Stimulated activated memory B cell treated with anti-CD40 and anti-IgM and Interleukin-4, amounts not matched to agents 10 μg/mL and 1 μg/mL and 100 μg/mL, for 72 hours (primary cell): Measurements from ENCODE around the gene PLXDC2.
"Not testable (repeated sequence)": the region's sequence is repeated elsewhere in the genome, so short reads cannot be mapped to it uniquely, and the experiment has no call there.

Experiments
- ATAC-seq: fragments of 150-1000 bp; cut with Tn5 transposase; 2 replicates; pipeline ENCODE4 v1.10.0; 2021
- H3K27ac Mint-ChIP-seq: one replicate; pipeline ENCODE4 v1.8.0; 2022; ENCODE audit warnings: mild to moderate bottlenecking, mixed read lengths
- H3K27me3 Mint-ChIP-seq: one replicate; pipeline ENCODE4 v1.8.0; 2022; ENCODE audit warnings: mixed read lengths
- H3K36me3 Mint-ChIP-seq: one replicate; pipeline ENCODE4 v1.8.0; 2022; ENCODE audit warnings: mixed read lengths
- H3K4me1 Mint-ChIP-seq: one replicate; pipeline ENCODE4 v1.8.0; 2022; ENCODE audit warnings: mixed read lengths
- H3K4me3 Mint-ChIP-seq: one replicate; pipeline ENCODE4 v1.8.0; 2022; ENCODE audit warnings: mild to moderate bottlenecking, moderate library complexity, mixed read lengths
- H3K9me3 Mint-ChIP-seq: one replicate; pipeline ENCODE4 v1.8.0; 2022; ENCODE audit warnings: mixed read lengths

Gene PLXDC2

GRCh38 chr10:20013991-20014750 is 197.9 kb downstream of the PLXDC2 start:
- peaks cover 5% of the 10 kb centered on the region for H3K9me3 Mint-ChIP-seq
- H3K4me1 Mint-ChIP-seq, result no peaks in the 10 kb centered on the region
- H3K36me3 Mint-ChIP-seq, result no peaks in the 10 kb centered on the region
- no peak for ATAC-seq
- H3K4me3 Mint-ChIP-seq, result no peak overlapping the region
- H3K27ac Mint-ChIP-seq, result no peak overlapping the region
- H3K27me3 Mint-ChIP-seq, result no peaks in the 10 kb centered on the region

- ATAC-seq, result no peak
- no peaks in the 10 kb centered on the region for H3K36me3 Mint-ChIP-seq
- H3K27ac Mint-ChIP-seq, result no peak overlapping the region
- H3K4me3 Mint-ChIP-seq, result no peak overlapping the region
- H3K27me3 Mint-ChIP-seq, result no peaks in the 10 kb centered on the region
- no peaks in the 10 kb centered on the region for H3K4me1 Mint-ChIP-seq
- peaks cover 5% of the 10 kb centered on the region for H3K9me3 Mint-ChIP-seq
Observed at GRCh38 chr10:20017961-20018360, 201.7 kb downstream of the PLXDC2 start.

GRCh38 chr10:20020677-20021076 is 204.4 kb downstream of the PLXDC2 start:
- no peak for ATAC-seq
- H3K27me3 Mint-ChIP-seq, result no peaks in the 10 kb centered on the region
- no peaks in the 10 kb centered on the region for H3K4me1 Mint-ChIP-seq
- no peaks in the 10 kb centered on the region for H3K9me3 Mint-ChIP-seq
- H3K4me3 Mint-ChIP-seq, result no peak overlapping the region
- H3K27ac Mint-ChIP-seq, result no peak overlapping the region
- no peaks in the 10 kb centered on the region for H3K36me3 Mint-ChIP-seq

GRCh38 chr10:20029523-20029922 is 213.3 kb downstream of the PLXDC2 start:
- no peaks in the 10 kb centered on the region for H3K4me1 Mint-ChIP-seq
- H3K4me3 Mint-ChIP-seq, result no peak overlapping the region
- no peak for ATAC-seq
- H3K9me3 Mint-ChIP-seq, result peaks cover 3% of the 10 kb centered on the region
- H3K27me3 Mint-ChIP-seq, result no peaks in the 10 kb centered on the region
- no peaks in the 10 kb centered on the region for H3K36me3 Mint-ChIP-seq
- no peak overlapping the region for H3K27ac Mint-ChIP-seq

GRCh38 chr10:20033476-20033875 is 217.2 kb downstream of the PLXDC2 start:
- H3K36me3 Mint-ChIP-seq, result no peaks in the 10 kb centered on the region
- no peaks in the 10 kb centered on the region for H3K27me3 Mint-ChIP-seq
- no peak overlapping the region for H3K4me3 Mint-ChIP-seq
- no peak overlapping the region for H3K27ac Mint-ChIP-seq
- peaks cover 3% of the 10 kb centered on the region for H3K9me3 Mint-ChIP-seq
- ATAC-seq, result no peak
- H3K4me1 Mint-ChIP-seq, result no peaks in the 10 kb centered on the region

- Mint-ChIP-seq H3K36me3 (no peaks in the 10 kb centered on the region), H3K27ac (no peak overlapping the region), H3K9me3 (peaks cover 3% of the 10 kb centered on the region), H3K4me3 (no peak overlapping the region), H3K27me3 (no peaks in the 10 kb centered on the region), H3K4me1 (no peaks in the 10 kb centered on the region)
- no peak for ATAC-seq
Observed at GRCh38 chr10:20034732-20035131, 218.5 kb downstream of the PLXDC2 start.

GRCh38 chr10:20040012-20040411 is 223.8 kb downstream of the PLXDC2 start:
- H3K27ac Mint-ChIP-seq, result no peak overlapping the region
- ATAC-seq, result no peak
- H3K36me3 Mint-ChIP-seq, result no peaks in the 10 kb centered on the region
- H3K4me3 Mint-ChIP-seq, result no peak overlapping the region
- H3K4me1 Mint-ChIP-seq, result no peaks in the 10 kb centered on the region
- H3K9me3 Mint-ChIP-seq, result peaks cover 2% of the 10 kb centered on the region
- no peaks in the 10 kb centered on the region for H3K27me3 Mint-ChIP-seq

GRCh38 chr10:20041931-20042330 is 225.7 kb downstream of the PLXDC2 start:
- Mint-ChIP-seq H3K9me3 (peaks cover 2% of the 10 kb centered on the region), H3K27me3 (no peaks in the 10 kb centered on the region), H3K4me1 (no peaks in the 10 kb centered on the region), H3K27ac (no peak overlapping the region), H3K4me3 (no peak overlapping the region), H3K36me3 (no peaks in the 10 kb centered on the region)
- ATAC-seq, result no peak

GRCh38 chr10:20045100-20045499 is 228.9 kb downstream of the PLXDC2 start:
- not testable (repeated sequence) for H3K27ac Mint-ChIP-seq, H3K4me1 Mint-ChIP-seq, H3K4me3 Mint-ChIP-seq, H3K36me3 Mint-ChIP-seq, H3K27me3 Mint-ChIP-seq, H3K9me3 Mint-ChIP-seq, ATAC-seq

- no peak overlapping the region for H3K4me3 Mint-ChIP-seq
- no peak for ATAC-seq
- no peaks in the 10 kb centered on the region for H3K4me1 Mint-ChIP-seq
- H3K9me3 Mint-ChIP-seq, result peaks cover 14% of the 10 kb centered on the region
- H3K27me3 Mint-ChIP-seq, result no peaks in the 10 kb centered on the region
- no peak overlapping the region for H3K27ac Mint-ChIP-seq
- no peaks in the 10 kb centered on the region for H3K36me3 Mint-ChIP-seq
Observed at GRCh38 chr10:20048161-20048560, 231.9 kb downstream of the PLXDC2 start.

- Mint-ChIP-seq H3K27me3 (no peaks in the 10 kb centered on the region), H3K27ac (no peak overlapping the region), H3K4me1 (no peaks in the 10 kb centered on the region), H3K9me3 (peaks cover 6% of the 10 kb centered on the region), H3K4me3 (no peak overlapping the region), H3K36me3 (no peaks in the 10 kb centered on the region)
- no peak for ATAC-seq
Observed at GRCh38 chr10:20058135-20058534, 241.9 kb downstream of the PLXDC2 start.

- Mint-ChIP-seq H3K27ac (no peak overlapping the region), H3K4me1 (no peaks in the 10 kb centered on the region), H3K4me3 (no peak overlapping the region), H3K27me3 (no peaks in the 10 kb centered on the region), H3K36me3 (no peaks in the 10 kb centered on the region), H3K9me3 (peaks cover 1% of the 10 kb centered on the region)
- no peak for ATAC-seq
Observed at GRCh38 chr10:20059084-20059835, 243.0 kb downstream of the PLXDC2 start.

GRCh38 chr10:20065814-20066213 is 249.6 kb downstream of the PLXDC2 start:
- no peaks in the 10 kb centered on the region for H3K27me3 Mint-ChIP-seq
- H3K27ac Mint-ChIP-seq, result no peak overlapping the region
- no peak overlapping the region for H3K4me3 Mint-ChIP-seq
- H3K9me3 Mint-ChIP-seq, result peaks cover 3% of the 10 kb centered on the region
- no peaks in the 10 kb centered on the region for H3K4me1 Mint-ChIP-seq
- no peaks in the 10 kb centered on the region for H3K36me3 Mint-ChIP-seq
- ATAC-seq, result no peak

- Mint-ChIP-seq H3K4me1 (no peaks in the 10 kb centered on the region), H3K27ac (no peak overlapping the region)
Observed at GRCh38 chr10:20073167-20073566, 256.9 kb downstream of the PLXDC2 start.

GRCh38 chr10:20075713-20076112 is 259.5 kb downstream of the PLXDC2 start:
- no peak overlapping the region for H3K4me3 Mint-ChIP-seq
- H3K27ac Mint-ChIP-seq, result no peak overlapping the region
- no peaks in the 10 kb centered on the region for H3K36me3 Mint-ChIP-seq
- H3K27me3 Mint-ChIP-seq, result no peaks in the 10 kb centered on the region
- no peak for ATAC-seq
- peaks cover 9% of the 10 kb centered on the region for H3K9me3 Mint-ChIP-seq
- H3K4me1 Mint-ChIP-seq, result no peaks in the 10 kb centered on the region

More at GRCh38 chr10:20073167-20073566, 256.9 kb downstream of the PLXDC2 start:
- Mint-ChIP-seq H3K9me3 (peaks cover 9% of the 10 kb centered on the region), H3K36me3 (no peaks in the 10 kb centered on the region), H3K27me3 (no peaks in the 10 kb centered on the region), H3K4me3 (no peak overlapping the region)
- ATAC-seq, result no peak

GRCh38 chr10:20084451-20084850 is 268.2 kb downstream of the PLXDC2 start:
- no peak overlapping the region for H3K27ac Mint-ChIP-seq

More at GRCh38 chr10:20084451-20084850, 268.2 kb downstream of the PLXDC2 start:
- no peak for ATAC-seq
- Mint-ChIP-seq H3K9me3 (no peaks in the 10 kb centered on the region), H3K4me3 (no peak overlapping the region), H3K36me3 (no peaks in the 10 kb centered on the region), H3K4me1 (no peaks in the 10 kb centered on the region), H3K27me3 (no peaks in the 10 kb centered on the region)
